Measurements from ENCODE around the gene SIM2.

The SIM2 gene

GRCh38 chr21:36672737-36673136 is 26.2 kb upstream of the SIM2 start:
- no peak for TF ChIP-seq CTCF (IDR thresholded peaks at IDR 0.05; ENCODE audit: borderline replicate concordance, insufficient read depth, low read depth, low read length)
- H3K4me3 ChIP-seq (ENCODE audit: low read depth, low read length): no peak overlapping the region

GRCh38 chr21:36676039-36676950 is 22.6 kb upstream of the SIM2 start:
- no peak for TF ChIP-seq CTCF (IDR thresholded peaks at IDR 0.05; ENCODE audit: borderline replicate concordance, insufficient read depth, low read depth, low read length)
- H3K4me3 ChIP-seq (ENCODE audit: low read depth, low read length): no peak overlapping the region

- H3K4me3 ChIP-seq (ENCODE audit: low read depth, low read length): no peak overlapping the region
- no peak for TF ChIP-seq CTCF (IDR thresholded peaks at IDR 0.05; ENCODE audit: borderline replicate concordance, insufficient read depth, low read depth, low read length)
These were observed 21.5 kb upstream of the SIM2 start for GRCh38 chr21:36677443-36677842.

GRCh38 chr21:36678538-36678937 is 20.4 kb upstream of the SIM2 start:
- TF ChIP-seq CTCF (IDR thresholded peaks at IDR 0.05; ENCODE audit: borderline replicate concordance, insufficient read depth, low read depth, low read length): no peak
- no peak overlapping the region for H3K4me3 ChIP-seq (ENCODE audit: low read depth, low read length)

GRCh38 chr21:36681117-36681631 is 17.7 kb upstream of the SIM2 start:
- no peak for TF ChIP-seq CTCF (IDR thresholded peaks at IDR 0.05; ENCODE audit: borderline replicate concordance, insufficient read depth, low read depth, low read length)
- H3K4me3 ChIP-seq (ENCODE audit: low read depth, low read length): no peak overlapping the region

- no peak overlapping the region for H3K4me3 ChIP-seq (ENCODE audit: low read depth, low read length)
- no peak for TF ChIP-seq CTCF (IDR thresholded peaks at IDR 0.05; ENCODE audit: borderline replicate concordance, insufficient read depth, low read depth, low read length)
These were observed 13.8 kb upstream of the SIM2 start for GRCh38 chr21:36684957-36685714.

Measured in GM12875 (cell line).